GM18909 (cell line): ENCODE measurements around the gene KYAT1.
"Not testable (repeated sequence)": the region's sequence is repeated elsewhere in the genome, so short reads cannot be mapped to it uniquely, and the experiment has no call there.

Experiments used
- ATAC-seq: cut with Tn5 transposase; IDR thresholded peaks from one replicate; pipeline ENCODE4 v1.9.1; 2021; ENCODE audit warnings: mild to moderate bottlenecking; ENCODE audit not compliant: unreplicated experiment, poor library complexity

Gene KYAT1

DNA sequence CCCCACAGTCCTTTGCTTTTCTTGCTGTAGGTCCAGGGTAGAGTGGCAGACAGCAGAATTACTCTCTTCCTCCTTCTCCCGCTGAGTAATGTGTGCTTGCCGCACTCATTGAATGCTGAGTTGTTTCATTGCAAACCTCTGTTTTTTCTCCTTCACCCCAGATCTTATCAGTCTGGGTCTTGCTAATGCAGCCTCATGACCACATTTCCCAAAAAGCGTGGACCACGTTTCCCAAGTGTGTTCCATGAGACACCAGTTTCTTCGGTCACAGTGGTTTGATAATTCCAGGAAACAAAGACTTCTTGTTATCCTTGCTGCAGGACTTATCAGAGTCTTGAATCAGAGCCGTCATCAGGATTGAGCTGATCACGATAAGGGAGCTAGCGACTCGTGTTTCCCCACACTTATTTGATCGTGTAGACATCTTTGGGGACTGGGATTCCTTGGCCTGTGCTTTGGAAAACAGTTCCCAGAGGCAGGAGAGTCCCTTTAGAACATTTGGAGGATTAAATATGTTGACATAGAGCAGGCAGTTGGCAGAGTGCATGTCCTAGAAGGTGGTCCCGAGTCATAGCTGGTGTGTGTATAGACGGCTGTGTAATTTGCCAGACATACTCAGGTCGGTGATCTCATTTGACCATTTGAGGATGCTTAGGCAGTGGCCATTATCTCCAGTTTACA lies 4.6 kb upstream of the KYAT1 start:
- no peak for ATAC-seq

DNA sequence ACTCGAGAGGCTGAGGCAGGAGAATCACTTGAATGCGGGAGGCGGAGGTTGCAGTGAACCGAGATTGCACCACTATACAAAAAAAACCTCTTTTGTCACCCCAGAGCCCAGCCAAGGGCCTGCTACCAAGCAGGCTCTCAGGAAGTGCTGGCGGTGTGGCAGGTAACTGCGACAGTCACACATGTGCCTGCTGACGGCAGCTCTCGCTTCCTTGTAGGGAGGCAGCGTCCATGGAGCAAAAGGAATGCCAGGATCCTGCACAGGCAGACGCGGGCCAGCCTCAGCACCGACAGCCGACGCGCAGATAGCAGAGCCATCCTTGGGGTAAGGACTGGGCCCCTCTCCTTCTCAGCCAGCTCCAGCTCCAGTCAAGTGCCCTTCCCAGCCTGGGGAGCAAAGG lies 4.0 kb upstream of the KYAT1 start:
- ATAC-seq = no peak

DNA sequence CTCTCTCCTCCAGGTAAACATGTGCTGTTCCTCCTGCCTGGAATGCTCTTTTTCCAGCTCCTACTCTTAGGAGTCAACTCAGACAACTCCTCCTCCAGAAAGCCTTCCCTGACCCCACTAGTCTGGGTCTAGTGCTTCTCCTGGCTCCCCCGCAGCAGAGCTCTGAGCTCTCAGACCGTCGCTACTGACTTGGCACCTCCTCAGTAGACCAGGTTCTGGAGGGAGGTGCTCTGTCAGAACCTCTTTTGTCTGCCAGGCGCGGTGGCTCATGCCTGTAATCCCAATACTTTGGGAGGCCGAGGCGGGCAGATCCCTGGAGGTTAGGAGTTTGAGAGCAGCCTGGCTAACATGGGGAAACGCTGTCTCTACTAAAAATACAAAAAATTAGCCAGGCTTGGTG lies 3.6 kb upstream of the KYAT1 start:
- ATAC-seq = no peak

DNA sequence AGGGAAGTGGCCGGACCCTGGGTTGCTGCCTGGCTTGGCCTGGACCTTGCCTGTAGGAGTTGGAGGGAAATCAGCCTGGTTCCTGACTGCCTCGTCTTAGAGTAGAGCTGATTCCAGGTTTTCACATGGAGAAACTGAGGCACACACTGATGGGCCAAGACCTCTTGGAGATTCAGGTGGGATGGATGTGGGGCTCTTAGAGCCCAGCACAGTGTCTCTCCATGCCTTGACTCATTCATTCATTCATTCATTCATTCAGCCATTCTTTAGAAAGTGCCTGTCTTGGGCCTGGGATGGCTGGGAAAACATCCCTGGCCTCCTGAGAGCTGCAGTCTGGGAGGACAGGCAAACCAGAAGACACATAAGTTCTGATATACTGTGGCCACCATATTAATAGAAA lies 2.4 kb upstream of the KYAT1 start:
- ATAC-seq = no peak

DNA sequence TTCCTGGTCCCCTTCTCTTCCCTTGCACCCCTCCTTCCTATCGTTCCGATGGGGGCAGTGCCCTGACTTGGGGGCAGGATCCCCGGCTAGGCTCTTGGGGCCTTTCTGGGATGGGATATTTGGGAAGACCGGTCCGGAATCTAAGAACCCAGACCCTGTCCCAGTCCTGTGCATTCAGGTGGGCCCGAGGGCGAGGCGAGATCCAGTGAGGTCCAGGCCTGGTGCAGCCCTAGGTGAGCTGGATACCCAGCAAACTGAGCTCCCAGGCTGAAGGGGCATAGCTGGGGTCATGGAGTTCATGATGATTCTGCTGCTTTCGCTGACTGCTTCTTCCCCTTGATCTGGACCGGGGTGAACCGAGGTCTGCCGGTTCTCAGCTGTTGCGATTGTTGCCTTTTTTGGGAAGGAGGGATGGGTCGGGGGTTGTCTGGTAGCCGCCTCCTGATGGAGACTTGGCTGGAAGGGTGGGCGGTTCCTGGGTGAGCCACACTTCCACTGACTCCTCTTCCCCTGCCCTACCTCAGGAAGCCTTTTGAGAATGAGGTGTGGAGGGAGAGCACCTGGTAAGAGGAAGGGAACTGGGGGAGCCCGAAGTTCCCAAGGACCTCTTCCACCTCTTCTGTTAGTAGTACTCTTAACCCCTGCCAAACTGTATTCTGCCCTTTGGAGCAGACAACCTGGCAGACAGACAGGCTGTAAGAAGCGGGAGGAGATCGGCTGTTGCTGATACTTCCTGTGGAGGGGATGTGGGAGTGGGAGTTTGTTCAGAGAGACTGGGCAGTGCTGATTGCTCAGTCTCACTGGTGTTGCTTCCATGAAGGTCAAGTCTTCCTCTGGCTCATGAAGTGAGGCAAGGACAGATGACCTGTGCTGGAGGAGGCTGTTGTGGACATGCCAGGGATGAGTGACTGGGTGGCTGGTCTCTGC lies 1.2 kb upstream of the KYAT1 start:
- ATAC-seq = peak; percentile 1

DNA sequence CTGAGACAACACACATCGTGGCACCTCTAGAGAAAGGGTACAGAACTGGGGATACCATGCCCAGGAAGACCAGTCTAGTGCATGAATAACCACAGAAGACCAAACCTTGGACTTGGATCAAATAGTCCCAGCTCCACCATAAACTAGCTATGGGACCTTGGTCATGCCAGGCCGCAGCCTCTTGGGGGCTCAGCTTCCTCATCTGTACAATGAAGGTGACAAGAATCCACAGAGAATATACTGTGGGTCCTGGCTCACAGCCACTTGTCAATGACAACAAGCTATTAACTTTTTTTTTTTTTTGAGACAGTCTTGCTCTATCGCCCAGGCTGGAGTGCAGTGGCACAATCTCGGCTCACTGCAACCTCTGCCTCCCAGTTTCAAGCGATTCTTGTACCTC lies 3.9 kb downstream of the KYAT1 start:
- ATAC-seq = no peak

DNA sequence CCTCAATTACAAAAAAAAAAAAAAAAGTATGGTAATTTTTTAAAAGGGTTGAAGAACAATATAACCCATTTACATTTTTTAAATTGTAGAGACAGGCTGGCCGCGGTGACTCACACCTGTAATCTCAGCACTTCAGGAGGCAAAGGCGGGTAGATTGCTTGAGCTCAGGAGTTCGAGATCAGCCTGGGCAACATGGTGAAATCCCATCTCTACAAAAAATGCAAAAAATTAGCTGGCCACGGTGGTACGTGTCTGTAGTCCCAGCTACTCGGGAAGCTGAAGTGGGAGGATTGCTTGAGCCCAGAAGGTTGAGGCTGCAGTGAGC lies 10.8 kb downstream of the KYAT1 start:
- not testable (repeated sequence) for ATAC-seq

DNA sequence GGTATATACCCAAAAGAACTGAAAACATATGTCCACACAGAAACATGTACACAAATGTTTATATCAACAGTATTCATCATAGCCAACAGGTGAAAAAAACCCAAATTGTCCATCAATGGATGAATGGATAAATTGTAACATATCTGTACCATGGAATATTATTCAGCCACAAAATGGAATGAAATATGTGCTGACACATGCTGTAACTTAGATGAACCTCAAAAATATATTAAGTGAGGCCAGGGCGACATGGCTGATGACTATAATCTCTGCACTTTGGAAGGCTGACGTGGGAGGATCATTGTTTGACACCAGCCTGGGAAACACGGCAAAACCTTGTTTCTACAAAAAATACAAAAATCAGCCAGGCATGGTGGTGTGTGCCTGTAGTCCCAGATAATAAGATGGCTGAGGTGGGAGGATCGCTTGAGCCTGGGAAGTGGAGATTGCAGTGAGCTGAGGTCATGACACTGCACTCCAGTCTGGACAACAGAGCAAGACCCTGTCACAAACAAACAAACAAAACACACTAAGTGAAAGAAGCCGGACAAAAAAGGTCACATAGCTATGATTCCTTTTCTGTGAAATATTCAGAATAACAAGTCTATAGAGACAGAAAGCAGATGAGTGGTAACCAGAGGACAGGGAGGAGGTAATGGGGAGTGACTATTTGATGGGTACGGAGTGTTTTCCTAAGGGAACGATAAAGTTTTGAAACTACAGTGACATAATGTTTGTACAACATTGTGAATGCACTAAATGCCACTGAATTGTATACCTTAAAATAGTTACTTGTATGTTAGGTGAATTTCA lies 11.4 kb downstream of the KYAT1 start:
- ATAC-seq = no peak

DNA sequence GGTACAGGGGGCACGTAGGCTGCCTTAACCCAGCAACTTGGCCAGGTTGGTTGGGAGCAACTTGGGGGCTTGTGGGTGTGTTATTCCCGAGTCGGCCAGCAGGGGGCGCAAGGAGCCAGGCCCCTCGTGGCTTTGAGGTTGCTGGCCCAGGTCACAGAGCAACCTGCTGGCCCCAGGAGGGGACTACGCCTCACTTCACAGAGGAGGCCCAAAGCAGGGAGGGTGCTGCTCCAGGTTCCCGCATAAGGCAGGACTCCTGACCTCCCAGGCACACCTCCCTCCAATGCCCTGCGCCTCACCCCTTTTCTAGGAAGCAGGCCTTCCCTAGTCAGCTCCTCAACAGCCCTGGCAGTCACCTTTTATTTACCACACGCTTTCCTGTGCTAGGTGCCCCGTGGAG lies 18.1 kb downstream of the KYAT1 start:
- no peak for ATAC-seq

DNA sequence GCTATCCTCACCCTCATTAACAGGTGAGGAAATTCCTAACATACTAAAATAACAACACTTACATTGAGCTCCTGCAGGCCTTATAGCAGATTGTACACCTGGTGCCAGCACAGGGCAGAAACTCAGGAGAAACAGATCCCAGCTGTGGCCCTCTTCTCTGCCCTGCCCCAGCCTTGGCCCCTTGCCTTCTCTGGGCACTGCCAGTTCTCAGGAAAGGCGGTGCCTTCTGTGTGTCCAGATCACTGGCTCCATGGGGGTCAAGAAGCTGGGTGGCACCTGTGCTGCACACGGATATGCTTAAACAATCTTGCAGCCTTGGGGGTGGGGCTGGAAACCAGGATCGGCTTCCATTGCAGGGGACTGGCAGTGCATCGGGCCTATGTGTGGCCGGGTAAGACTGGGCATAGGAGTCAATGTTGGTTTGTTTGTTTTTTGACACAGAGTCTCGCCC lies 19.3 kb downstream of the KYAT1 start:
- ATAC-seq = no peak

DNA sequence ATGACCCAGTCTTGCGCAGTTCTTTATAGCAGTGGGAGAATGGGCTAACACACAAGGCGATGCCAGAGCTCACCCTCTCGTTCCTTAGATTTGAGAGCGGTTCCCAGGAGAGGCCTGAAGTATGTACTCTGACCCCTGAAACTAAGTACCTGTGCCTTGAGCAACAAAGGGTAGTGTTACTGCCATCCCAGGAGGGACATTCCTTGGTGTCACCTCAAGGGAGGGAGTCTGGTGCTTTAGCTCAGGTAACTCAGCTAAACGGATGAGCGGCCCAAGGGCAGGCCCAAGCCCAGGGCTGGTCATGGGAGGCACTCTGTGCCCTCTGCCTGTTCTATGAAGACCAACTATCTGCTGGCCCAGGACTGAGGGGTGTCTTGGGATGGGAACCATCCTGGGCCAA lies 20.2 kb downstream of the KYAT1 start:
- ATAC-seq = no peak

DNA sequence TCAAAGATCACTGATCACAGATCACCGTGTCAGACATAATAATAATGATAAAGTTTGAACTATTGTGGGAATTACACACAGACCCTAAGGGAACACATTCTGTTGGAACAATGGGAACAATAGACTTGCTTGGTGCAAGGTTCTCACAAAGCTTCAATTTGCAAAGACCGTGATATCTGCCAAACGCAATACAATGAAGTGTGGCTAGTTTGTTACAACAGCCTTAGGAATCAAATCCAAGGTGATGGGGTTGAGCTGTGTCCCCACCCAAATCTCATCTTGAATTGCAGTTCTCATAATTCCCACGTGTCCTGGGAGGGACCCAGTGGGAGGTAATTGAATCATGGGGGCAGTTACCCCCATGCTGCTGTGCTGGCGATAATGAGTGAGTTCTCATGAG lies 20.8 kb downstream of the KYAT1 start:
- no peak for ATAC-seq

DNA sequence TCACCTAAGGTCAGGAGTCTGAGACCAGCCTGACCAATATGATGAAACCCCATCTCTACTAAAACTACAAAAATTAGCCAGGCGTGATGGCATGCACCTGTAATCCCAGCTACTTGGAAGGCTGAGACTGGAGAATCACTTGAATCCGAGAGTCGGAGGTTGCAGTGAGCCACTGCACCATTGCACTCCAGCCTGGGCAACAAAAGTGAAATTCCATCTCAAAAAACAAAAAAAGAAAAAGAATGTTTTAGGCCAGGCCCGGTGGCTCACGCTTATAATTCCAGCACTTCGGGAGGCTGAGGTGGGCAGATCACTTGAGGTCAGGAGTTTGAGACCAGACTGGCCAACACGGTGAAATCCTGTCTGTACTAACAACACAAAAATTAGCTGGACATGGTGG lies 23.3 kb downstream of the KYAT1 start:
- not testable (repeated sequence) for ATAC-seq

DNA sequence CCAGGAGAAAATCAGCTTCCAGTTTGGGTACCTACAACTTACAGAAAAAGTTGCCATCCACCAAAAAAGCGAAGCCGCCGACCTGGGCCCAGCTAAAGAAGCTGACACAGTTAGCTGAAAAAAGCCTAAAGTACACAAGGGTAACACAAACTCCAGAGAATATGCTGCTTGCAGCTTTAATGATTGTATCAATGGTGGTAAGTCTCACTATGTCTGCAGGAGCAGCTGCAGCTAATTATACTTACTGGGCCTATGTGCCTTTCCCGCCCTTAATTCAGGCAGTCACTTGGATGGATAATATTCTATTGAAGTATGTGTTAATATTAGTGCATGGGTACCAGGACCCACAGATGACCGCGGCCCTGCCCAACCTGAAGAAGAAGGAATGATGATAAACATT lies 27.3 kb downstream of the KYAT1 start:
- ATAC-seq = not testable (repeated sequence)

DNA sequence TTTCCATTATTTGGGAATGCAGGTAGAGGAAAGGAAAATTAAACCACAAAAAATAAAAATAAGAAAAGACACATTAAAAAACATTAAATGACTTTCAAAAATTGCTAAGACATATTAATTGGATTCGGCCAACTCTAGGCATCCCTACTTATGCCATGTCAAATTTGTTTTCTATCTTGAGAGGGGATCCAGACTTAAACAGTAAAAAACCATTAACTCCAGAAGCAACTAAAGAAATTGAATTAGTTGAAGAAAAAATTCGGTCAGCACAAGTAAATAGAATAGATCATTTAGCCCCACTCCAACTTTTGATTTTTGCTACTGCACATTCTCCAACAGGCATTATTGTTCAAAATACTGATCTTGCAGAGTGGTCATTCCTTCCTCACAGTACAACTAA lies 29.1 kb downstream of the KYAT1 start:
- ATAC-seq = not testable (repeated sequence)

DNA sequence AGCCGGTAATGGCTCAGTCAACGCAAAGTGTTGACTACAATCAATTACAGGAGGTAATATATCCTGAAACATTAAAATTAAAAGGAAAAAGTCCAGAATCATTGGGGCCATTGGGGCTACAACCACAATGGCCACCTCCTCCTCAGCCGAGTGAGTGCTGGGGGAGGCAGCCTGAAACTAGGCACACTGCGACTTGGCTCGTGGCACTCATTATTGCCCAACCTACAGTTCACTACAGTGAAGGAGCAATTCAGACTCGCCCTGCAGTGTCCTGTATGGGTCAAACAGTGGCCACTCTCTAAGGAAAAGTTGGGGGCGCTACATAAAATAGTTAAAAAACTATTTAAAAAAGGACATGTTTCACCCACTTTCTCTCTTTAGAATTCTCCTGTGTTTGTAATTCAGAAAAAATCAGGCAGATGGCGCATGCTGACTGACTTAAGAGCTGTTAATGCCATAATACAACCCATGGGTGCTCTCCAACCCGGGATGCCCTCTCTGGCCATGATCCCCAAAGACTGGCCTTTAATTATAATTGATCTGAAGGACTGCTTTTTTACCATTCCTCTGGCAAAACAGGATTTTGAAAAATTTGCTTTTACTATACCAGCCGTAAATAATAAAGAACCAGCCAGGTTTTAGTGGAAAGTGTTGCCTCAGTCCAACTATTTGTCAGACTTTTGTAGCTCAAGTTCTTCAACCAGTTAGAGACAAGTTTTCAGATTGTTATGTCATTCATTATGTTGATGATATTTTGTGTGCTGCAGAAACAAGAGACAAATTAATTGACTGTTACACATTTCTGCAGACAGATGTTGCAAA lies 29.8 kb downstream of the KYAT1 start:
- not testable (repeated sequence) for ATAC-seq

DNA sequence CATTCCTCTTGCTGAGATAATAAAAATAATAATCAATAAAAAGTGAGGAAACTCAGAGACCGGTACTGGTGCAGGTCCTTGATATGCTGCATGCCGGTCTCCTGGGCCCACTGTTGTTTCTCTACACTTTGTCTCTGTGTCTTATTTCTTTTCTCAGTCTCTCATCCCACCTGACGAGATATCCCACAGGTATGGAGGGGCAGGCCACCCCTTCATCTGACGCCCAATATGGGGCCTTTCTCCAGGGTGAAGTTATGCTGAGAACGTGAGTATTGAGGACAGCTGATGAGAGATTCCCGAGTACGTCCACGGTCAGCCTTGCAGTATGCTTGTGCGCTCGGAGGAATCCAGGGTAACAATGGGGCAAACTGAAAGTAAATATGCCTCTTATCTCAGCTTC lies 30.7 kb downstream of the KYAT1 start:
- not testable (repeated sequence) for ATAC-seq

DNA sequence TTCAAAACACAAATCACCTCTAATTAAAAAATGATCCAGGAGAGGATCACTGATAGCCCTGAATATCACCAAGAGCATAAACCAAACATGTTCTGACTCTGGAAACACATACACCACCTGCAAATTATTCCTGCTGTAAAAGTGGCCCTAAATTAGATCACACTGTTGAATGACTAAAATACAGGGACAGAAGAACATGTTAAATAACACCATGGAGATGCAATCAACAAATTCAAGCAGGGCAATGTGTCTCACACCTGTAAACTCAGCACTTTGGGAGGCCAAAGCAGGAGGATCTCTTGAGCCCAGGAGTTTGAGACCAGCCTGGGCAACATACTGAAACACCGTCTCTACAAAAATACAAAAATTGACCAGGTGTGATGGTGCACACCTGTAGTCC lies 33.9 kb downstream of the KYAT1 start:
- ATAC-seq = no peak

DNA sequence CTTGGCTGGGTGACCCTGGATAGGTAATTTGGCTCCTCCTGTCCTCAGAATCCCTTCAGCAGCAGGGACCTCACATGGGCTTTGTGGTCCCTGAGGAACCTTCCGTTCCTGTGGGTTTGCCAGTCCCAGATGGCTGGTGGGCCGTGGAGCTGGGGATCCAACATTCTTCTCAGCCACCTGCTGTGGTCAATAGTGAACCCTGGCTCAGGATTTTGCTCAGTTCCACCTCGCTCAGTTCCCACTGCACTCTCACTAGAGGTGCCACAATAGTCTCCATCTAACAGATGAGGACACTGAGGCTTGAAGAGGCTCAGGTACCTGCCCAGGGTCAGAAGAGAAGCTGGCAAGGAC lies 35.1 kb downstream of the KYAT1 start:
- no peak for ATAC-seq
